HepG2 (cell line): ENCODE measurements around the gene RNU7-1. TPM values are rescaled to one million over a fixed set of nuclear protein-coding genes. Genes with fewer than 3 reads are reported as not detected.
A peak's percentile ranks its signal among the peaks of the same experiment; 100 is the strongest.

Experiments used
- ATF3 ChIP-seq: sonication (generic); formaldehyde crosslinking; IDR thresholded peaks from 2 replicates; pipeline ENCODE4 v1.4.0; 2020; ENCODE audit warnings: missing genetic modification reagents
- DMAP1 ChIP-seq: IDR thresholded peaks from 2 replicates; pipeline ENCODE4 v1.6.1; 2016
- DMTF1 ChIP-seq: sonication (generic); formaldehyde crosslinking; IDR thresholded peaks from 2 replicates; pipeline ENCODE4 v1.4.0; 2020; ENCODE audit warnings: mild to moderate bottlenecking, missing genetic modification reagents
- HMGXB4 ChIP-seq, 2 experiments: sonication (generic) in 1 of 2; formaldehyde crosslinking in 1 of 2; IDR thresholded peaks; 2 replicates each; pipeline versions ENCODE4 v1.4.0 to v1.6.1; 2018 to 2020; ENCODE audit warnings: missing genetic modification reagents in 2 of 2, borderline replicate concordance in 1 of 2, low read depth in 1 of 2, mild to moderate bottlenecking in 1 of 2, missing biosample characterization in 1 of 2
- NAIF1 ChIP-seq: sonication (generic); formaldehyde crosslinking; IDR thresholded peaks from 2 replicates; pipeline ENCODE4 v1.5.0; 2020; ENCODE audit warnings: mild to moderate bottlenecking, missing genetic modification reagents, borderline replicate concordance
- PHF8 ChIP-seq: sonication (generic); formaldehyde crosslinking; IDR thresholded peaks from 2 replicates; pipeline ENCODE4 v1.5.0; 2020; ENCODE audit warnings: missing genetic modification reagents
- POLR2AphosphoS2 ChIP-seq: IDR thresholded peaks from 2 replicates; pipeline ENCODE4 v1.6.1; 2011; ENCODE audit warnings: low read depth, low read length, improper control_type of control experiment
- RBM22 ChIP-seq: fragments of 200-400 bp; formaldehyde crosslinking; optimal IDR thresholded peaks from 2 replicates; pipeline ENCODE3; 2017; ENCODE audit warnings: mild to moderate bottlenecking, low read length, moderate library complexity
- SAP130 ChIP-seq: IDR thresholded peaks from 2 replicates; pipeline ENCODE4 v1.6.1; 2016; ENCODE audit warnings: low read depth
- SP2 ChIP-seq: sonication (generic); formaldehyde crosslinking; IDR thresholded peaks from 2 replicates; pipeline ENCODE4 v1.5.1; 2020; ENCODE audit warnings: mild to moderate bottlenecking, missing genetic modification reagents
- STAT5B ChIP-seq: sonication (generic); formaldehyde crosslinking; IDR thresholded peaks from 2 replicates; pipeline ENCODE4 v1.4.0; 2020; ENCODE audit warnings: missing genetic modification reagents
- XRCC5 ChIP-seq: fragments of 200-400 bp; formaldehyde crosslinking; optimal IDR thresholded peaks from 2 replicates; pipeline ENCODE3; 2017; ENCODE audit warnings: mild to moderate bottlenecking, low read length
- ZMAT3 ChIP-seq: sonication (generic); formaldehyde crosslinking; conservative IDR thresholded peaks from 2 replicates; pipeline ENCODE4 v1.7.0; 2021; ENCODE audit warnings: missing genetic modification reagents
- ZNF264 ChIP-seq: sonication (generic); formaldehyde crosslinking; IDR thresholded peaks from 2 replicates; pipeline ENCODE4 v1.4.0; 2020; ENCODE audit warnings: missing genetic modification reagents
- ZNF280B ChIP-seq: sonication (generic); formaldehyde crosslinking; IDR thresholded peaks from 2 replicates; pipeline ENCODE4 v1.5.0; 2020; ENCODE audit warnings: missing genetic modification reagents, mild to moderate bottlenecking, borderline replicate concordance
- ZNF678 ChIP-seq: sonication (generic); formaldehyde crosslinking; IDR thresholded peaks from 2 replicates; pipeline ENCODE4 v1.4.0; 2020; ENCODE audit warnings: mild to moderate bottlenecking, missing genetic modification reagents
- polyA plus RNA-seq, 8 experiments: library from polyadenylated mRNA; depleted of rRNA in 3 of 8; stranded (reverse) in 7 of 8; unstranded in 1 of 8; fragments of >200 nt; fragmentation: Illumina TruSeq in 4 of 8; extraction: Trizol in 4 of 8; gene quantifications; 2 replicates each; pipeline versions ENCODE4 v1.2.1 to v1.2.3, GENCODE V29; 2011 to 2016; ENCODE audit warnings: low read depth in 4 of 8, missing spikeins in 1 of 8, mixed read lengths in 1 of 8; ENCODE audit not compliant: insufficient read depth in 1 of 8
- total RNA-seq, 5 experiments: library from RNA; depleted of rRNA; stranded (reverse); fragments of >200 nt; fragmentation: Illumina TruSeq; extraction: Trizol; gene quantifications; 2 replicates each; pipeline ENCODE4 v1.2.3, GENCODE V29; 2016; ENCODE audit warnings: low read depth in 1 of 5
- TF ChIP-seq, protein P1 (sequence below): IDR thresholded peaks from 2 replicates; pipeline ENCODE4 v1.6.1; 2012; ENCODE audit warnings: low read depth, low read length, improper control_type of control experiment
- TF ChIP-seq, protein P2 (sequence below): sonication (generic); formaldehyde crosslinking; IDR thresholded peaks from 2 replicates; pipeline ENCODE4 v1.8.0; 2022; ENCODE audit warnings: missing genetic modification reagents, mild to moderate bottlenecking, inconsistent platforms, borderline replicate concordance

RNU7-1 gene
- total and polyA plus RNA-seq, 2 of the 13 experiments (the other 11 are each of a cell fraction or from before 2014, with no cell fraction given), result not detected

DNA sequence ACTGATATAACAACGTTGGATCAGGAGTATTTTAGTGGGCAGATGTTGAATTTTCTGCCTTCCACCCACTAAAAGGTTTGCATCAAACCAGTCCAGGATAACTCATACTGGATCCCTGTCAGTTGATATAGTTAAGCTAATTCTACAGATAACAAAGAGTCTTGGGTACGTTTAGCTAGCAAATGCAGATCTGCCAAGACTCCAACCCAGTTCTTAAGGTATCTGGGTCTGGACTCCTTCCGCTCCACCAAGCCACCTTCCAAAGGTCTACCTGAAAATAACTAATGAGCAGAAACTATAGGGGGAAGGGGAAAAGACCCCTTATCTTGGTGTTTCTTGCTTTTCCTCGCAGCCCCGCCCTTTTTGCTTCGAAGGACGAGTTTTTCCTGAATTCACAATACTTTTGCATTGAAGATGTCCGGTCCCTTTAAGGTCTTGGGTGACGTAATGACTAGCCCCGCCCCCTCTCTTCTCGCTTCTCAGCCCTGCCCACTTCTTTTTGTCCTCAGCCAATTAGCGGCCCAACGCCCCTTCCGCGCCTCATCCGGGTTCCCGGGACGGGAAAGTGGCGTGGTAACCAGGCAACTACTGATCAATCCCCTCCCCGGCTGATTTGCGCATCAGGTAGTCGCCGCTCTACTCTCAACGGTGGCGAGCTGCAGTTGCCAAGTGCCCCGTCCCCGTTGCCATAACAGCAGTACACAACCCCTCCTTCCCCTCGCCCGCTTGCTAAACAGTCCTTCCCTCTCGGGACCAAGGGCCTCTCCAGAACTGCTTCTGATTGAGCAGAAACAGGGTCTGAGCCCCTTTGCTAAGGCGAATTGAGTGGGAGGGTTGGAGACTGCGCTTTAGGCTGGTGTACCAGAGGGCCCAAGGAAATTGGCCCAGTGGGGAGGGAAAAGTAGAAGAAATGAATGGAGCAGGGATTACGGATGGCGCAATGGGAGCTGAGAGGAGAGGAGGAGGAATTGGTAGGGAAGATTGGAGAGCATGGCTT is 39.0 kb upstream of the RNU7-1 start, which contains the start of gene LRRC23 (continued):
- peak; percentile 95; the same call in 1 of the 2 replicates for TF ChIP-seq DMTF1
- 0 out of 2 replicates have a peak, but pooled peaks have one; percentile 40 for TF ChIP-seq PHF8 (CRISPR knock-in tag)
- TF ChIP-seq SP2 (CRISPR knock-in tag), result peak; percentile 64
- peak; percentile 56; the same call in 1 of the 2 replicates for TF ChIP-seq ZNF280B
- TF ChIP-seq HMGXB4 (CRISPR knock-in tag; IDR thresholded peaks at IDR 0.05; ENCODE audit: borderline replicate concordance in 1 of 2, low read depth in 1 of 2), result 0 out of 4 replicates have a peak, but pooled peaks of 1 of the 2 experiments have one; percentile 55
- TF ChIP-seq STAT5B, result no peak
- TF ChIP-seq NAIF1, result peak; percentile 100
- TF ChIP-seq, protein P1, sequence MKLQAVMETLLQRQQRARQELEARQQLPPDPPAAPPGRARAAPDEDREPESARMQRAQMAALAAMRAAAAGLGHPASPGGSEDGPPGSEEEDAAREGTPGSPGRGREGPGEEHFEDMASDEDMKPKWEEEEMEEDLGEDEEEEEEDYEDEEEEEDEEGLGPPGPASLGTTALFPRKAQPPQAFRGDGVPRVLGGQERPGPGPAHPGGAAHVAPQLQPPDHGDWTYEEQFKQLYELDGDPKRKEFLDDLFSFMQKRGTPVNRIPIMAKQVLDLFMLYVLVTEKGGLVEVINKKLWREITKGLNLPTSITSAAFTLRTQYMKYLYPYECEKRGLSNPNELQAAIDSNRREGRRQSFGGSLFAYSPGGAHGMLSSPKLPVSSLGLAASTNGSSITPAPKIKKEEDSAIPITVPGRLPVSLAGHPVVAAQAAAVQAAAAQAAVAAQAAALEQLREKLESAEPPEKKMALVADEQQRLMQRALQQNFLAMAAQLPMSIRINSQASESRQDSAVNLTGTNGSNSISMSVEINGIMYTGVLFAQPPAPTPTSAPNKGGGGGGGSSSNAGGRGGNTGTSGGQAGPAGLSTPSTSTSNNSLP, result peak; percentile 50; the same call in 1 of the 2 replicates
- TF ChIP-seq, protein P2, sequence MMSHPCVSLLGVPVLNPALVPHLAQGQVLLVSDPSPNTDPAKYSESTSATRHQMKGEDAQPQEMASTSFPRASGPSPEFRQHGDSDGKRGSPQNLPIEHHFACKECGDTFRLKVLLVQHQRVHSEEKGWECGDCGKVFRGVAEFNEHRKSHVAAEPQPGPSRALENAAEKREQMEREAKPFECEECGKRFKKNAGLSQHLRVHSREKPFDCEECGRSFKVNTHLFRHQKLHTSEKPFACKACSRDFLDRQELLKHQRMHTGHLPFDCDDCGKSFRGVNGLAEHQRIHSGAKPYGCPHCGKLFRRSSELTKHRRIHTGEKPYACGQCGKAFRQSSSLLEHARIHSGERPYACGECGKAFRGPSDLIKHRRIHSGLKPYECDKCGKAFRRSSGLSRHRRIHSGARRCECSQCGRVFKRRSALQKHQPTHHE (CRISPR knock-in tag), result 0 out of 2 replicates have a peak, but pooled peaks have one; percentile 43
- TF ChIP-seq DMAP1 (CRISPR knock-in tag), result peak; percentile 42; the same call in 1 of the 2 replicates
- TF ChIP-seq SAP130, result peak; percentile 95
- TF ChIP-seq POLR2AphosphoS2, result no peak
- TF ChIP-seq ZMAT3 (CRISPR knock-in tag), result no peak
- no peak for TF ChIP-seq RBM22
- no peak for TF ChIP-seq XRCC5
- TF ChIP-seq ATF3 (CRISPR knock-in tag), result 0 out of 2 replicates have a peak, but pooled peaks have one; percentile 23
- peak; percentile 25; the same call in 1 of the 2 replicates for TF ChIP-seq ZNF264
- no peak for TF ChIP-seq ZNF678 (CRISPR knock-in tag)
